Right hindlimb (tissue), 1 donor: ENCODE results near the gene LRRC56.

Experiments used
- DNase-seq: peaks from one replicate; pipeline ENCODE4 v3.0.0-alpha.2; 2018

Gene LRRC56

GRCh38 chr11:536841-537621 is at the start of gene LRRC56:
Gene LRRC56, plus strand, starts transcription at chr11:537527. Its CDS starts 3,158 bp downstream, at chr11:540685.
- DNase-seq, result peak; percentile 76

GRCh38 chr11:487571-488021 is 49.7 kb upstream of the LRRC56 start:
- DNase-seq, result peak; percentile 17

GRCh38 chr11:488062-488461 is 49.3 kb upstream of the LRRC56 start:
- no peak for DNase-seq

- DNase-seq, result no peak
Observed at GRCh38 chr11:488579-488978, 48.7 kb upstream of the LRRC56 start.

DNA sequence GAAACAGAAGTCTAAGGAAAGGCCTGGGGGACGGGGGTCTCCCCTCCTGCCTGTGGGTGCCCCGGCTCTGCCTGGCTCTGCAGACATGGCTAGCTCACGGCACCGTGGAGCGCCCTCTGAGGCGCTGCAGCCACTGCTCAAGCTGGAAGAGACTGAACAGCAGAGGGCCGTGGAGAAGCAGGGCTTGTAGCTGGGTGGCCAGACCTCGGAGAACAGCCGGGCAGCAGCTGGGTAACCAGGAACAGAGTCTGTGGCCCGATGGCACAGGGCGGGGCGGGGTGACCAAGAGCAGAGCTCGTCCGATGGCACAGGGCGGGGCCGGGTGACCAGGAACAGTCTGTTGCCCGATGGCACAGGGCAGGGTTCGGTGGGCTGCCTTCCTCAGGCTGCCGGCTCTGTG is 48.3 kb upstream of the LRRC56 start:
- peak; percentile 24 for DNase-seq

GRCh38 chr11:489610-490185 is 47.6 kb upstream of the LRRC56 start:
- DNase-seq, result no peak

DNA sequence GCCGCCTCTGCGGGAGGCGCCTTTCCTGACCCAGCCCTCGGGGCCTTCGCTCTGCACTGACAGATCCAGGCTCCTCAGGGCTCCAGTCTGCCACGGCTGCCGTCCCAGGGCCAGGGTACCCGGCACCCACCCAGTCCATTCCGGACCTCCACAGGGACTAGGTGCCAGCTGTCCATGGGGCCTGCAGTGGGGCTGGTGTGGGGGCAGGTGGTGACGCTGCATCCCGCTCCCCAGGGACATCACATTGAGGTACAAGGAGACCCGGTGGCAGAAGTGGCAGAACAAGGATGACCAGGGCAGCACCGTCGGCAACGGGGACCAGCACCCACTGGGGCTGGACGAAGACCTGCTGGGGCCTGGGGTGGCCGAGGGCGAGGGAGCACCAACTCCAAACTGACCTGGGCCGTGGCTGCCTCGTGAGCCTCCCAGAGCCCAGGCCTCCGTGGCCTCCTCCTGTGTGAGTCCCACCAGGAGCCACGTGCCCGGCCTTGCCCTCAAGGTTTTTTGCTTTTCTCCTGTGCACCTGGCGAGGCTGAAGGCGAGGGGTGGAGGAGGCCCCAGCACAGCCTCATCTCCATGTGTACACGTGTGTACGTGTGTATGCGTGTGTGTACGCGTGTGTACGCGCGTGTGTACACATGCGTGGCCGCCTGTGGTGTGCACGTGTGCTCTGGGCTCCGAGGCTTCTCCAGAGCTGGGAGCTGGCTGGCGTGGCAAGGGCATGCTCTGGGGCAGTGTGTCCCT is 47.0 kb upstream of the LRRC56 start:
- no peak for DNase-seq

GRCh38 chr11:490930-491260 is 46.4 kb upstream of the LRRC56 start:
- no peak for DNase-seq

DNA sequence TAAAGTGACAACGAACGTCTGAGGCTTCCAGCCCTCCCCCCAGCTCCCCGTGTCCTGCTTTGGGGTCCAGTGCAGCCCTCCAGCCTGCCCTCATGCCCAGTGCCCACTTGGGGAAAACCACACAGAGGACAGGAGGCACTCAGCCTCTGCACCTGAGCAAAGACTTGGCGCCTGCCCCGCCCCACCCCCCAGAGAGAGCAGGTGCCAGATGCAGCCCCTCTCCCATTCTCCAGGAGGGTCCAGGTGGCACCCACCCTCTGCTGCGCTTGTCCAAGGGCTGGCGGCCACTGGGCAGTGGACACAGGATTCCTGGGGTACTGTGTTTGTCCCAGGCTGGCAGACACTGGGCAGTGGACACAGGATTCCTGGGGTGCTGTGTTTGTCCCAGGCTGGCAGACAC is 46.0 kb upstream of the LRRC56 start:
- DNase-seq, result peak; percentile 18

DNA sequence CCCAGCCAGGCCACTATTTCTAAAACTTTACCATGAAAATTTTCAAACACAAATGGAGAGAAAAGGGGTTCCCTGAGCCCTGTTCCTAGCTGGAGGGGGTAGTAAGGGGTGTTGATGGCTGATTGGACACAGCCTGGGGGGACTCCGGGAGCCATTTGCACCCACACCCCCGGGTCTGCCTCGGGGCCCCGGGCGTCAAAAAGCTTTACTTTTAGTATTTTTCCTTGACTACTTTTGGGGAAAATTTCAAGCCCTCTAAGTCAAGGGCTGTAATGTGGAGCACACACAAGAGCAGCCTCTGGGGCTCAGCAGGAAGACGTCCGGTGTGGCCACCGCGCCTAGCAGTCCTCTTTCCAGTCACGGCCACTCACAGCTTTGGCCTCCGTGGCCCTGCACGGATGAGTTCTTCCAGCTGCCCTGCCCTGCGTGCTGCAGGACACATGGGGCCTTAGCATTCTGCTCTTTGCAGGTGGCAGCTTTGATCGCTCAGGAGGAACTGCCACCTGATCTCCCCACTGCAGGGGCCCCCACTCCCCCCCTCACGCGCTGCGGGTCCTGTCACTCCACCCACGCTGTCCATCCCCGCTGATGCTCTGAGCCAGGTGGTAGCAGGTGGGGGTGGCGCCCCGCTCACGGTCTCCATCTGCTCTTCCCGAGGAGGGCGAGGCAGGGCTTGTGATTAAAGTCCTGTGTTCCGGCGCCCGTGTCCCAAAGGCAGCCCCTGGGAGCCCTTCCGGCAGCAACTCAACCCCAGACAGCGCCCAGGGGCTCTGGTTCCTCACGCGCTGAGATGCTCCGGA is 44.7 kb upstream of the LRRC56 start:
- peak; percentile 16 for DNase-seq

DNA sequence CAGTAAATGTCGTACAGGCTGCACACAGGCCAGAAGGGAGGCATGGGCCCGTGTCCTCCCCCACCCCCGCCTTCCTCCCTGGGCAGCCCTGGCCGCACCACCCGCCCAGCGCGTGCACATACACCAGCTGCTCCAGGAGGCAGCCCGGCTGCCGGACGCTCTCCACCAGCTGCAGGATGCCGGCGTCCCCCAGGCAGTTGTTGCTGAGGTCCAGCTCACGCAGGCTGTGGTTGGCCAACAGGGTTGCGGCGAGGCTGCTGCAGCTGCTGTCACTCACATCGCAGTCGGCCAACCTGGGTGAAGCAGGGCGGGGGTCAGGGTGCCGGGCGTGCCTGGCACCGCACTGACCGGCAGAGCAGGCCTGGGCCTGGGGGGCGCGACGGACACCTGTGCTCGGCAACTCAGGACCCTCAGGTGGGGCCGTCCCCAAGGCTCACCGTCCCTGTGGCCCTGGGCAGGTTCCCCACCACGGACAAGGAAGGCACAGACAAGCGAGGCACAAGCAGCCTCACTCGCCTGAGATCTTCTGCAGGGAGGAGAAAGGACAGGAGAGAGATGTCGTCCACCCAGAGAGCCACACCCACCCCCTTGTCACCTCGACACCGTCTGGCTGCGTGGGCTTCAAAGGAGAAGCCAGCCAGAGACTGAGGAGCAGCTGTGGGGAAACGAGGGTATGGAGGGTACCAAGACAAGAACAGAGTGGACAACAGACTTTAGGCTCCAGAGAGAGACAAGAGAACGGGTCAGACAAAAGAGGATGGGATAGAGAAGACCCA is 42.4 kb upstream of the LRRC56 start:
- peak; percentile 72 for DNase-seq

GRCh38 chr11:495537-495931 is 41.8 kb upstream of the LRRC56 start:
- peak; percentile 19 for DNase-seq

DNA sequence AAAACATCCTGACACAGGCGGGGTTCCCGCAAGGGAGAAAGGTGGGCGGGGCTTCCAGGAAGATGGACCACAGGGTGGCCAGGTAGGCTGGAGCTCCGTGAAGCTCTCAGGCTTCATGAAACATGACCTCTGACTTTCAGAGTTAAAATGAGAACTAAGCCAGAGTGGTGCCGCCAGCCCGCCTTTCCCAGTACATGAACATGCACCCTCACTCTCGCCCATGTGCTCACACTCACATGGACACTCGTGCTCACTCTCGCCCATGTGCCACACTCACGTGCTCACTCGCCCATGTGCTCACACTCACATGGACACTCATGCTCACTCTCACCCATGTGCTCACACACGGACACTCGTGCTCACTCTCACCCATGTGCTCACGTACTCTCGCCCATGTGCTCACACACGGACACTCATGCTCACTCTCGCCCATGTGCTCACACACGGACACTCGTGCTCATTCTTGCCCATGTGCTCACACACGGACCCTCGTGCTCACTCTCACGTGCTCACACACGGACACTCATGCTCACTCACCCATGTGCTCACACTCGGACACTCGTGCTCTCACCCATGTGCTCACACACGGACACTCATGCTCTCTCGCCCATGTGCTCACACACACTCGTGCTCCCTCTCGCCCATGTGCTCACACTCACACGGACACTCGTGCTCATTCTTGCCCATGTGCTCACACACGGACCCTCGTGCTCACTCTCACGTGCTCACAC is 40.3 kb upstream of the LRRC56 start:
- no peak for DNase-seq

GRCh38 chr11:497565-498296 is 39.6 kb upstream of the LRRC56 start:
- DNase-seq, result peak; percentile 22

DNA sequence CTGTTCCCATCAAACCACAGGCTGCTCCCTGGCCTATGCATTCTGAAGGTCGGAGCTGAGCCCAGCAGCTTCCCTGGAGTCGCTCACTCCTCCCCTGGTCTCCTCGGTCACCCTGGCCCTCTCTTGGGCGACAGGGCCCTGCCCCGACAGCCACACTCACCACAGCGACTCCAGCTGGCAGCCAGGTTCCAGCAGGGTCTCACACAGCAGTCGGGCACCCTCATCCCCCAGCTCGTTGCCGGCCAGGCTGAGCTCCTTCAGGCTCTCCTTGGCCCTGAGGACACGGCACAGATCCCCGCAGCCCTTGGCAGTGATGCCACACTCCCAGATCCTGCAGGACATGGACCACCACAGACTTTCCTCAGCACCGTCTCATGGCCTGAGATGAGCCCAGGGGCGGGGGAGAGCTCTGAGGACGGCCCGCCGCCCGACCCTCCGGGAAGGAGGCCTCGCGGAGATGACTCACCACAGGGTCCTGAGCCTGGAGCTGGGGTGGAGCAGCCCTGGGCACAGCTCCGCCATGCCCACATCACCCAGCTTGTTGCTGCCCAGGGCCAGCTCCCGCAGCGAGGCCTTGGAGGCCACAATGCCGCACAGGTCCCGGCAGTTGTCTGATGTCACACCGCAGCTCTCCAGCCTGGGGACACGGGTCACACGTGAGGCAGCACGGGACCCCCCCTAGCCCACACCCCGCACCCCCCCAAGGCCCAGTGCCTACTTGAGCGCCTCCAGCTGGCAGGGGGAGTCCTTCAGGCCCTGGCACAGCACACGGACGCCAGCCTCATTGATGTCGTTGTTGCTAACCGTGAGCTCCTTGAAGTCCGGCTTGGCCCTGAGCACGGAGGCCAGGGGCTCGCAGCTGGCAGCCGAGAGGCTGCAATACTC is 38.8 kb upstream of the LRRC56 start:
- no peak for DNase-seq

- DNase-seq, result no peak
Observed at GRCh38 chr11:499201-500076, 37.9 kb upstream of the LRRC56 start.

DNA sequence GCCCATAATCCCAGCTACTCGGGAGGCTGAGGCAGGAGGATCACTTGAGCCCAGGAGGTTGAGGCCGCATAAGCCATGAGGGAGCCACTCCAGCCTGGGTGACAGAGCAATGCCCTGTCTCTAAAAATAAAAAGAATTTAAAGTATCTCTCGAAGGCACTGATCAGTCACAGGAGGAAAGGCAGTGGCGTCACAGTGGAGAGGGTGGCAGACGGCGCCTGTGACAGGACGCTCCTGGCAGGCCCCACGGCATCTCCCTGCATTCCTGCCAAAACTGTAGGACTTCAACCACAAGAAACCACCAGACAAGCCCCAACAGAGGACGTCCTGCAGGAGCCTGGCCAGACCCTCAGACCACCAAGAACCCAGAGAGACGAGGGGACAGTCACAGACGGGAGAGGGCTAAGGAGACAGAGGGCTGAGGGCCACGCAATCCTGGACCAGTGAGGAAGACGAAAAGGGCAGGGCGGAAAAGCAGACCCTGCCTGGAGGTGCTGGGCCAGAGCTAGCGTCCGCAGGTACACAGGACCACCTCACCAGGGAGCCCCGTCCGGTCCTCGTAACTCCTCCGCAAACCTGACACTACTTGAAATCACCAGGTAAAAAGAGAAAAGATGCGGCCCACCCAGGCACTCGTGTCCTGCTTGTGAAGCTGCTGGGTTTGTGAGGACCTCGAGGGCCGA is 36.2 kb upstream of the LRRC56 start:
- no peak for DNase-seq

DNA sequence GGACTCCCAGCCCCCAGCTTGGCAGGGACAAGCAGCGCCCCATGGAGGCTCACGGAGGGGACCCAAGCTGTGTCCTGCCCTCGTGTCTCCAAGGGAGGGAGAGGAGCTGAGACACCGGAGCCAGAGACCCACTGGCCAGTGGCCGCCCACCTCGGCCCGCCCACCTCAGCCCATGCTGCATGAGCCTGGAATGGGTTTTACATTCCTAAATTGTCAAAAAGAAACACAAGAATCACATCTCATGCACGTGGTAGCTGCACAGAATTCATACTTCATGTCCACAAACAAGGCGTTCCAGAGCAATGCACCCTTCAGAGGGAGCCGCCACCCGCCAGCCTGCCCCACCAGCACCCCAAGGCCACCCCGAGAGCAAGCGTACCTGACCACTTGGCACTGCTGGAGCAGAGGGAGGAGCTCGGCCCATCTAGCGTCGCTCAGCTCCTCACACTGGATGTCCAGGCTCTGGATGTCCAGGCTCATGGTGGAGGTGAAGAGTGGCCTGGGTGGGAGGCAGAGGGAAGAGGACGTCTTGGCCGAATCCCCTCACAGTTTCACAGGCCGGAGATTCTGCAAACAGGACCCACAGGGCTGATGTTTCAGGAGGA is 35.5 kb upstream of the LRRC56 start:
- no peak for DNase-seq
